Pancreas (tissue), 10 donors: ENCODE results near the gene DLG1. TPM values are rescaled to one million over a fixed set of nuclear protein-coding genes. Genes with fewer than 3 reads are reported as not detected.
A peak's percentile ranks its signal among the peaks of the same experiment; 100 is the strongest.

Source experiments
- ATAC-seq, 4 donors: fragments of 200-7000 bp; cut with Tn5 transposase; one replicate each; pipeline versions ENCODE4 v1.8.0 to v1.9.1; 2020; ENCODE audit warnings: mild to moderate bottlenecking in 4 of 4, moderate library complexity in 4 of 4
- DNase-seq, 6 donors: peaks; one replicate each; pipeline ENCODE4 v3.0.0-alpha.2; 2020
- FAIRE-seq: peaks from 2 replicates; lab custom pipeline; 2012; peaks lifted over from hg19 to GRCh38; lab: Jason Lieb, UNC
- H3K27ac ChIP-seq, 4 donors: fragments of 200-600 bp; sonication (generic); 1 replicate in 3 of 4; 2 replicates in 1 of 4; pipeline versions ENCODE4 v1.5.0 to v1.8.0; 2020
- H3K27me3 ChIP-seq, 4 donors: fragments of 200-600 bp; one replicate each; pipeline ENCODE4 v1.8.0; 2021
- H3K36me3 ChIP-seq, 3 donors: fragments of 200-600 bp; sonication (generic) in 1 of 3; one replicate each; pipeline versions ENCODE4 v1.5.0 to v1.8.0; 2020 to 2021
- H3K4me1 ChIP-seq, 3 donors: fragments of 200-600 bp; one replicate each; pipeline ENCODE4 v1.8.0; 2021
- H3K4me3 ChIP-seq, 4 donors: fragments of 200-600 bp; sonication (generic) in 2 of 4; one replicate each; pipeline versions ENCODE4 v1.5.0 to v1.8.0; 2020 to 2021
- H3K9me3 ChIP-seq, 4 donors: fragments of 200-600 bp; one replicate each; pipeline ENCODE4 v1.8.0; 2021
- WGBS, 2 donors: extraction: QIAGEN DNeasy Blood & Tissue Kit; methylation state at CpG; one replicate each; pipeline ENCODE4 v1.1.7; 2013; 5-methylcytosine and 5-hydroxymethylcytosine counted together
- intact Hi-C, 3 donors: fragments of 100-400 bp; cut with DNase I; formaldehyde crosslinking; loops; one replicate each; pipeline versions ENCODE4 v1.11.1 to v1.14.2; 2022
- polyA plus RNA-seq, 2 donors: library from polyadenylated mRNA; stranded (reverse); fragments of 200-250 nt; gene quantifications; one replicate each; pipeline ENCODE4 v1.2.3, GENCODE V29; 2013
- total RNA-seq, 6 donors: library from RNA; stranded (reverse); fragmentation: NEBNext Ultra II Directional in 4 of 6; extraction: Animal tissue kit (Norgen Biotek cat#: 25700) in 4 of 6; gene quantifications; one replicate each; pipeline versions ENCODE4 v1.2.1 to v1.2.4, GENCODE V29; 2021 to 2023
- TF ChIP-seq, protein P1 (sequence below), 4 donors: fragments of 200-600 bp; sonication (generic) in 3 of 4; IDR thresholded peaks; one replicate each; pipeline versions ENCODE4 v1.5.0 to v1.8.0; 2021; ENCODE audit warnings: antibody characterized with exemption in 4 of 4
- donor health status: healthy with polysubstance abuse.
- donor health status: DM: no; HTN: no; CAD: no; lungs with moderate emphysema.
- donor health status: DM: no; HTN: no; CAD: no.
- donor health status: control.
- donor health status: control.
- donor health status: Bipolar disorder and iron deficiency.
- donor health status: DM: yes; HTN: yes; CAD: no.
- donor health status: DM: no; HTN: no; CAD: no.
- donor health status: DM: no; HTN: no; CAD: no.
- donor health status: DM: yes; HTN: yes; CAD: no.

Gene DLG1
- total and polyA plus RNA-seq, 8 donors: 15.9 to 47.9 (median 28.6) TPM

DNA sequence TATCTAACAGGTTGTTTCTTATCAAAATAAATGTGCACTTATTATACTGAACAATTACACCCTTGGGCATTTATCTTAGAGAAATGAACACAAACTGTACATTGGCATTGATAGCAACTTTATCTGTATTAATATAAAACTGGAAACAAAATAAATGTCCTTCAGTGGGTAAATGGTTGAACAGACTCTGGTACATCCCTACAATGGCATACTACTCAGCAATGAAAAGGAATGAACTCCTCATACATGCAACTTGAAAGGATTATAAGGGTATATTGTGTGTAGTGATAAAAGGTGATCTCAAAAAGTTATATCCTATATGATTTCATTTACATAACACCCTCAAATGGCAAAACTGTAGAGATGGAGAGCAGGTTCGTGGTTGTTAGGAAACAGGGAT is 23.7 kb upstream of the DLG1 start:
- intact Hi-C loops: no loop called here
- no peaks in the 10 kb centered on the region for H3K36me3 ChIP-seq
- H3K4me3 ChIP-seq: no peak overlapping the region
- ATAC-seq: no peak
- no peaks in the 10 kb centered on the region for H3K27me3 ChIP-seq
- no peak overlapping the region for H3K27ac ChIP-seq
- FAIRE-seq: no peak
- H3K9me3 ChIP-seq: no peaks in the 10 kb centered on the region
- no peaks in the 10 kb centered on the region for H3K4me1 ChIP-seq
- WGBS, 2 donors: 68 to 90% methylated on average over 1 of the region's 1 CpG
- TF ChIP-seq, protein P1, sequence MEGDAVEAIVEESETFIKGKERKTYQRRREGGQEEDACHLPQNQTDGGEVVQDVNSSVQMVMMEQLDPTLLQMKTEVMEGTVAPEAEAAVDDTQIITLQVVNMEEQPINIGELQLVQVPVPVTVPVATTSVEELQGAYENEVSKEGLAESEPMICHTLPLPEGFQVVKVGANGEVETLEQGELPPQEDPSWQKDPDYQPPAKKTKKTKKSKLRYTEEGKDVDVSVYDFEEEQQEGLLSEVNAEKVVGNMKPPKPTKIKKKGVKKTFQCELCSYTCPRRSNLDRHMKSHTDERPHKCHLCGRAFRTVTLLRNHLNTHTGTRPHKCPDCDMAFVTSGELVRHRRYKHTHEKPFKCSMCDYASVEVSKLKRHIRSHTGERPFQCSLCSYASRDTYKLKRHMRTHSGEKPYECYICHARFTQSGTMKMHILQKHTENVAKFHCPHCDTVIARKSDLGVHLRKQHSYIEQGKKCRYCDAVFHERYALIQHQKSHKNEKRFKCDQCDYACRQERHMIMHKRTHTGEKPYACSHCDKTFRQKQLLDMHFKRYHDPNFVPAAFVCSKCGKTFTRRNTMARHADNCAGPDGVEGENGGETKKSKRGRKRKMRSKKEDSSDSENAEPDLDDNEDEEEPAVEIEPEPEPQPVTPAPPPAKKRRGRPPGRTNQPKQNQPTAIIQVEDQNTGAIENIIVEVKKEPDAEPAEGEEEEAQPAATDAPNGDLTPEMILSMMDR (IDR thresholded peaks at IDR 0.05): no peak
- no peak for DNase-seq

DNA sequence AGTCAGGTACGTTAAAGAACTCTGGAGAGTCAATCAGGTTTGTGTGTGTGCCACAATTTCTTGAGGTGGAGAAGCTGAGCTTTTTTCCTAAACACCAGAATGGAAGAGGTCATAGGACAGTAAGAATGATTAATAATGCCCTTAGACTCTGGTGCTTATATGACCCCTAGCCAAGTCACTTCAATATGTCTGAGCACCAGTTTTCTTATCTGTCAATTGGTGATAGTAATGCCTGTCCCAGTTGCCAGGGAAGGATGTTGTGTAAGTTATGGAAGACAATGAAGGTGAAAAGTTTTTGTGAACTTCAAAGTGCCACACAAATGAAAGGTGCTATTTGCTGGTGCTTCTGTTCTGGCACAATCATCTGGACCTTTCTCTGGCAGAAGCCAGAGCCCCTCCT is 22.2 kb upstream of the DLG1 start:
- no peak for ATAC-seq
- TF ChIP-seq, protein P1 (IDR thresholded peaks at IDR 0.05): no peak
- no peaks in the 10 kb centered on the region for H3K36me3 ChIP-seq
- no peak overlapping the region for H3K4me3 ChIP-seq
- intact Hi-C loops: no loop called here
- 64 to 74% methylated on average over 1 of the region's 1 CpG for WGBS, 2 donors
- H3K9me3 ChIP-seq: no peaks in the 10 kb centered on the region
- no peaks in the 10 kb centered on the region for H3K4me1 ChIP-seq
- FAIRE-seq: no peak
- H3K27me3 ChIP-seq: no peaks in the 10 kb centered on the region
- DNase-seq: no peak
- no peak overlapping the region for H3K27ac ChIP-seq

DNA sequence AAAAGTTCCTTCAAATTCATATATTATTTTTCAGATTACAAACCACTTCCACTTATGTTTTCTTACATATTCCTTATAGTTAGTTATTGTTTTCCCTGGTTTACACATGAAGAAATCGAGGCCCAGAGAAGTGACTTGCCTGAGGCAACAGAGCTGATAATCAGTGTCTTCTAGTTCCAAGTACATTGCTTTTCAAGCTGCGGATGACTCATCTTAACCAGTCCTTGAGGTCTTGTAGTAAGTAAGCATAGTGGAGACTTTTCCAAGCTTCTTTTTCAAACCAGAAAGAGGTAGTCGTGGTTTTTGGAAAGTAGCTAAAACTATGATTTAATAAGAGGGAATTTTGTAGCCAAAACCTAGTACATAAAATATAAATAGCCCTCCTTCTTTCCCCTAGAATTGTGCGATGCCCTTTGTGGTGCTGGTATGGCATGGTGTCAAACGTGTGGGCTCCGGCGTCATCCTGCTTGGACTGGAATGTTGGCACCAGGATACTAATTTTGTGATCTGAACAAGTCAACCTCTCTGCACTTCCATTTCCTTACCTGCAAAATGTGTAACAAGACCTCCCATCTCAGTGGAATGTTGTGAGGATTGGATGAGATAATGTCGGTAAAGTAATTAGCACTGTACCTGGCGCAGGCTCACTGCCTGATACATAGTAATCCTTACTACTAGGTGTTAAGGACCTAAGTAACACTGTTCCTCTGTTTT is 19.0 kb upstream of the DLG1 start:
- ATAC-seq (peak in 3 of 4 donors; percentile 47 to 59 (median 47)), FAIRE-seq (no peak), DNase-seq (no peak)
- WGBS, 2 donors: 61 to 74% methylated on average over 9 of the region's 9 CpGs
- Histone ChIP-seq H3K4me3 (no peak overlapping the region), H3K9me3 (no peaks in the 10 kb centered on the region), H3K36me3 (no peaks in the 10 kb centered on the region), H3K4me1 (no peaks in the 10 kb centered on the region), H3K27me3 (no peaks in the 10 kb centered on the region), H3K27ac (no peak overlapping the region)
- TF ChIP-seq, protein P1 (IDR thresholded peaks at IDR 0.05): no peak
- intact Hi-C loops: no loop called here

DNA sequence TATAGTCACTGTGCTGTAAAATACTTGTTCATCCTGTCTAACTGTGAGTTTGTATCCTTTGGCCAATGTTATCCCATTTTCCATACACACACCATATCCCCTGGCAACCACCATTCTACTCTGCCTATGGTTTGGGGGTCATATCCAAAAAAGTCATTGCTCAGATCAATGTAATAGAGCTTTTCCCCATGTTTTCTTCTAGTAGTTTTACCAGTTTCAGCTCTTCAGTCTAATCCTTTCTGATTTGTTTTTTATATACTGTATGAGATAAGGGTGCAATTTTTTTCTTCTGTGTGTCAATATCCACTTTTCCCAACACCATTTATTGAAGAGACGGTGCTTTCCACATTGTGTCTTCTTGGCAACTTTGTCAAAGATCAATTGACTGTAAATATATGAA is 14.0 kb upstream of the DLG1 start:
- H3K4me3 ChIP-seq: no peak overlapping the region
- DNase-seq (no peak), FAIRE-seq (no peak), ATAC-seq (no peak)
- intact Hi-C loops: no loop called here
- no peaks in the 10 kb centered on the region for H3K9me3 ChIP-seq
- TF ChIP-seq, protein P1 (IDR thresholded peaks at IDR 0.05): no peak
- no peaks in the 10 kb centered on the region for H3K36me3 ChIP-seq
- no peak overlapping the region for H3K27ac ChIP-seq
- no peaks in the 10 kb centered on the region for H3K27me3 ChIP-seq
- WGBS, 2 donors: 93 to 98% methylated on average over 1 of the region's 1 CpG
- H3K4me1 ChIP-seq: peaks cover 0 to 8% (median 0%) of the 10 kb centered on the region in 3 donors

DNA sequence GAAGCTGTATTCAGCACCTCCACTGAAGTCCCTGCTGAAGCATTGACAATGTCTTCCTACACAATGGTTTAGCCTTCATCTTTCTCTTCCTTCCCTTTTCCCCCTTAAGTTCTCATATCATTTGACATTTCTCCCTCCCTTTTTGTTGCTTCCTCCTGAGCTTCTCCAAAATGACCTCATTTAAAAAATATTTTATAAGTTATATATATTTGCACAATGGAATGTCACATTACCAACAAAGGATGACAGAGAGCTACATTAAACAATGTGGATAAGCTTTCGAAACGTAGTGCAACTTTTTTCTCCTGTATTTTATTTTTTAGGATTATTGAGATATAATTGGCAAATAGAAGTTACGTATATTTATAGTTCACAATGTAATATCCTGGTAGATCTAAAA is 13.2 kb upstream of the DLG1 start:
- H3K27ac ChIP-seq: no peak overlapping the region
- TF ChIP-seq, protein P1 (IDR thresholded peaks at IDR 0.05): no peak
- DNase-seq (no peak), FAIRE-seq (no peak), ATAC-seq (no peak)
- no peaks in the 10 kb centered on the region for H3K9me3 ChIP-seq
- WGBS, 2 donors: 95 to 97% methylated on average over 3 of the region's 3 CpGs
- peaks cover 0 to 8% (median 0%) of the 10 kb centered on the region in 3 donors for H3K4me1 ChIP-seq
- H3K27me3 ChIP-seq: no peaks in the 10 kb centered on the region
- intact Hi-C loops: no loop called here
- no peak overlapping the region for H3K4me3 ChIP-seq
- no peaks in the 10 kb centered on the region for H3K36me3 ChIP-seq
